Panc1 (cell line): ENCODE measurements around the gene BTBD2. TPM values are rescaled to one million over a fixed set of nuclear protein-coding genes. Genes with fewer than 3 reads are reported as not detected.

ENCODE experiments used
- ATAC-seq: fragments of 200-7000 bp; cut with Tn5 transposase; 2 replicates; pipeline ENCODE4 v1.9.1; 2020; ENCODE audit warnings: mild to moderate bottlenecking, moderate library complexity
- BruUV-seq: library from RNA; stranded (reverse); fragments of 400-500 nt; replicated peaks from 2 replicates; lab custom pipeline; 2021; lab: Mats Ljungman, UMichigan
- CTCF ChIA-PET: fragments of 300-600 bp; sonication (Branson Sonifier 250); formaldehyde crosslinking; loops from one replicate; lab custom pipeline; 2022; ENCODE audit warnings: antibody characterized with exemption; lab: Charles Lee
- POLR2A ChIA-PET: fragments of 300-600 bp; sonication (Branson Sonifier 250); formaldehyde crosslinking; loops from one replicate; lab custom pipeline; 2022; ENCODE audit warnings: antibody characterized with exemption; lab: Charles Lee
- DNase-seq: peaks from one replicate; pipeline ENCODE4 v3.0.0-alpha.2; 2010; ENCODE audit warnings: low read depth, low spot score
- H3K27ac ChIP-seq: 2 replicates; pipeline ENCODE4 v1.5.1; 2011; ENCODE audit warnings: mild to moderate bottlenecking, low read length, inconsistent platforms
- H3K27me3 ChIP-seq: fragments of 200-500 bp; sonication (Bioruptor generic); 2 replicates; pipeline ENCODE4 v1.6.0; 2014; ENCODE audit warnings: low read length, inconsistent platforms; ENCODE audit not compliant: control insufficient read depth, insufficient read depth
- H3K36me3 ChIP-seq: fragments of 200-500 bp; sonication (Bioruptor generic); 2 replicates; pipeline ENCODE4 v1.5.1; 2014; ENCODE audit warnings: inconsistent platforms, mild to moderate bottlenecking, low read length, moderate library complexity; ENCODE audit not compliant: control insufficient read depth, insufficient read depth
- H3K4me1 ChIP-seq: 2 replicates; pipeline ENCODE4 v1.5.1; 2011; ENCODE audit warnings: inconsistent platforms, mild to moderate bottlenecking, low read length, moderate library complexity; ENCODE audit not compliant: control insufficient read depth, insufficient read depth
- H3K4me3 ChIP-seq, 2 experiments: 2 replicates each; pipeline ENCODE4 v1.5.1; 2011 to 2012; ENCODE audit warnings: low read depth in 2 of 2, low read length in 2 of 2, mild to moderate bottlenecking in 2 of 2, inconsistent platforms in 1 of 2, moderate library complexity in 1 of 2
- H3K9me3 ChIP-seq: fragments of 200-500 bp; sonication (Bioruptor generic); 2 replicates; pipeline ENCODE4 v1.5.1; 2014; ENCODE audit warnings: low read depth, mild to moderate bottlenecking, inconsistent platforms, low read length, moderate library complexity; ENCODE audit not compliant: control insufficient read depth, insufficient read depth
- POLR2AphosphoS5 ChIP-seq: IDR thresholded peaks from 2 replicates; pipeline ENCODE4 v1.6.1; 2012; ENCODE audit warnings: mild to moderate bottlenecking, low read depth, low read length, moderate library complexity
- SIN3A ChIP-seq: IDR thresholded peaks from 2 replicates; pipeline ENCODE4 v1.6.1; 2012; ENCODE audit warnings: low read depth, mild to moderate bottlenecking, low read length, moderate library complexity, borderline replicate concordance; ENCODE audit not compliant: insufficient read depth
- TCF7L2 ChIP-seq: IDR thresholded peaks from 2 replicates; pipeline ENCODE4 v1.6.1; 2011; ENCODE audit warnings: mild to moderate bottlenecking, low read depth, low read length, inconsistent platforms
- in situ Hi-C: cut with HindIII; loops from 2 replicates; pipeline ENCODE4 v1.10.0; 2016; ENCODE audit warnings: low sequenced_read_pairs, low pct_unique_long_range_greater_than_20kb
- intact Hi-C: fragments of 100-400 bp; cut with micrococcal nuclease; formaldehyde crosslinking; loops from one replicate; pipeline ENCODE4 v1.10.0; 2022; ENCODE audit not compliant: unreplicated experiment
- total RNA-seq: library from RNA; stranded (reverse); gene quantifications from one replicate; pipeline ENCODE4 v1.2.1, GENCODE V29; 2021; ENCODE audit not compliant: unreplicated experiment
- TF ChIP-seq, protein P1 (sequence below): fragments of 450-650 bp; IDR thresholded peaks from 2 replicates; pipeline ENCODE4 v1.5.1; 2017; ENCODE audit warnings: mild to moderate bottlenecking
- TF ChIP-seq, protein P2 (sequence below), 2 experiments: IDR thresholded peaks; 2 replicates each; pipeline ENCODE4 v1.6.1; 2011 to 2012; ENCODE audit warnings: low read depth in 2 of 2, control low read depth in 1 of 2, low read length in 1 of 2, mild to moderate bottlenecking in 1 of 2, moderate library complexity in 1 of 2; ENCODE audit not compliant: insufficient read depth in 1 of 2

The BTBD2 gene
- total RNA-seq, 1 experiment from 2014 or later = 59.6 TPM

DNA sequence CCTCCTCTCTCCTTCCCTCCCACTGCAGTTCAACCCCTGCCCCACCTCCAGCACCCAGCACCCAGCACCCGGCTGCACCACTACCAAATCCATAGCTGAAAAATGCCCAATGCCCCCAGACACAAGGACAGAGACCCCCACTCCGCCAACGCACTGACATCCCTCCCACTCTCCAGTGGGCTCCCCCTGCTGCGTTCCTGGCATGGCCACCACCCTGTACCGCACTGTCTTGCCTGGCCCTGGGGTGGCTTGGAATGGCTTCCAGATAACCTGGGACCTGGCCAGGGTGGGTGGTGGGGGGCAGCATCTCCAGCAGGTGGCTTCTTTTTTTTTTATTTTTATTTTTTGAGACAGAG is 41.3 kb upstream of the BTBD2 start:
- peak overlapping the region; percentile 88; the same call in 1 of the 2 replicates for H3K27ac ChIP-seq
- CTCF ChIA-PET = interaction anchor here (0.6 kb wide), 1 partner anchor 336 kb away, joined by 3 read pairs; no protein-coding TSS in a partner anchor

DNA sequence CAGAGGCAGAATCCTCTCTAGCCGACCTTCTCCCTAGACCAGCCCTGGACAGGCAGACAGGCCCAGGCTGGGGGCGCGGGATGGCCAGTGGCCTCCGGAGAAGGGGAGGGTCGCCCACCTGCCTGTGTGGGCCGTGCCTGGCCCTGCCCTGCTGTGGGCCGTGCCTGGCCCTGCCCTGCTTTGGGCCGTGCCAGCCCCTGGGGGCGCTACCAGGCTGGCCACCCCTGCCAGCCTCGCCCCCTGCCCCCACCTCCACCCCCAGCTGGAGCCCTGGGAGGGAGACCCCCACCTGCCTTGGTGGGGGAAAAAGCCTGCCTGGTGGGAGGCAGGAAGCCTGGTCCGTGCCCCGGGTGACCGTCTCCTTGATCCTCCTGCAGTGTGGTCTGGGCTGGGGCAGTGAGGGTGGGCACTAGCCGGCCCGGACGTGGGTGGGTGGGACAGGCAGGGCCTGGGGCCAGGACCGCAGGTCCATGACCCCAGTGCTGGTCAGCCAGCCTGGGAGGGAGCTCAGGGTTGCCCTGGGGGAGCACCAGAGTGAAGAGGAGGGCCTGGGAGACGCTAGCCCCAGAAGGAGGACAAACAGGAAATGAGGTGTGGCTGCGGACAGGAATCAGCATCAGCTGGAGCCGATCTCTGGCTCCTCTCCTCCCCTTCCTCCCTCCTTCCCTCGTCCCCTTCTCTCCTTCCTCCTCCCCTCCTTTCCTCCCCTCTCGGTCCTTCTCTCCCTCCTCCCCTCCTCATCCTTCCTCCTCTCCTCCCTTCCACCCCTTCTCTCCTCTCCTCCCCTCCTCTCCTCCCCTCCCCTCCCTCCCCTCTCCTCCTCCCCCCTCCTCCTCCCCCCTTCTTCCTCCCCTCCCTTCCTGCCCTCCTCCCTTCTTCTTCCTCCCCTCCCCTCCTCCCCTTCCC is 40.7 kb upstream of the BTBD2 start:
- no peaks in the 10 kb centered on the region for H3K27me3 ChIP-seq
- H3K36me3 ChIP-seq = no peaks in the 10 kb centered on the region
- ATAC-seq = peak; percentile 19
- CTCF ChIA-PET = interaction anchor here (0.6 kb wide), 1 partner anchor 336 kb away, joined by 3 read pairs; no protein-coding TSS in a partner anchor
- H3K9me3 ChIP-seq = no peaks in the 10 kb centered on the region
- TF ChIP-seq, protein P1, sequence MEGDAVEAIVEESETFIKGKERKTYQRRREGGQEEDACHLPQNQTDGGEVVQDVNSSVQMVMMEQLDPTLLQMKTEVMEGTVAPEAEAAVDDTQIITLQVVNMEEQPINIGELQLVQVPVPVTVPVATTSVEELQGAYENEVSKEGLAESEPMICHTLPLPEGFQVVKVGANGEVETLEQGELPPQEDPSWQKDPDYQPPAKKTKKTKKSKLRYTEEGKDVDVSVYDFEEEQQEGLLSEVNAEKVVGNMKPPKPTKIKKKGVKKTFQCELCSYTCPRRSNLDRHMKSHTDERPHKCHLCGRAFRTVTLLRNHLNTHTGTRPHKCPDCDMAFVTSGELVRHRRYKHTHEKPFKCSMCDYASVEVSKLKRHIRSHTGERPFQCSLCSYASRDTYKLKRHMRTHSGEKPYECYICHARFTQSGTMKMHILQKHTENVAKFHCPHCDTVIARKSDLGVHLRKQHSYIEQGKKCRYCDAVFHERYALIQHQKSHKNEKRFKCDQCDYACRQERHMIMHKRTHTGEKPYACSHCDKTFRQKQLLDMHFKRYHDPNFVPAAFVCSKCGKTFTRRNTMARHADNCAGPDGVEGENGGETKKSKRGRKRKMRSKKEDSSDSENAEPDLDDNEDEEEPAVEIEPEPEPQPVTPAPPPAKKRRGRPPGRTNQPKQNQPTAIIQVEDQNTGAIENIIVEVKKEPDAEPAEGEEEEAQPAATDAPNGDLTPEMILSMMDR = no peak; the same call in 1 of the 2 replicates
- TF ChIP-seq TCF7L2 = no peak
- TF ChIP-seq SIN3A = no peak
- no peak for TF ChIP-seq POLR2AphosphoS5
- TF ChIP-seq, protein P2, sequence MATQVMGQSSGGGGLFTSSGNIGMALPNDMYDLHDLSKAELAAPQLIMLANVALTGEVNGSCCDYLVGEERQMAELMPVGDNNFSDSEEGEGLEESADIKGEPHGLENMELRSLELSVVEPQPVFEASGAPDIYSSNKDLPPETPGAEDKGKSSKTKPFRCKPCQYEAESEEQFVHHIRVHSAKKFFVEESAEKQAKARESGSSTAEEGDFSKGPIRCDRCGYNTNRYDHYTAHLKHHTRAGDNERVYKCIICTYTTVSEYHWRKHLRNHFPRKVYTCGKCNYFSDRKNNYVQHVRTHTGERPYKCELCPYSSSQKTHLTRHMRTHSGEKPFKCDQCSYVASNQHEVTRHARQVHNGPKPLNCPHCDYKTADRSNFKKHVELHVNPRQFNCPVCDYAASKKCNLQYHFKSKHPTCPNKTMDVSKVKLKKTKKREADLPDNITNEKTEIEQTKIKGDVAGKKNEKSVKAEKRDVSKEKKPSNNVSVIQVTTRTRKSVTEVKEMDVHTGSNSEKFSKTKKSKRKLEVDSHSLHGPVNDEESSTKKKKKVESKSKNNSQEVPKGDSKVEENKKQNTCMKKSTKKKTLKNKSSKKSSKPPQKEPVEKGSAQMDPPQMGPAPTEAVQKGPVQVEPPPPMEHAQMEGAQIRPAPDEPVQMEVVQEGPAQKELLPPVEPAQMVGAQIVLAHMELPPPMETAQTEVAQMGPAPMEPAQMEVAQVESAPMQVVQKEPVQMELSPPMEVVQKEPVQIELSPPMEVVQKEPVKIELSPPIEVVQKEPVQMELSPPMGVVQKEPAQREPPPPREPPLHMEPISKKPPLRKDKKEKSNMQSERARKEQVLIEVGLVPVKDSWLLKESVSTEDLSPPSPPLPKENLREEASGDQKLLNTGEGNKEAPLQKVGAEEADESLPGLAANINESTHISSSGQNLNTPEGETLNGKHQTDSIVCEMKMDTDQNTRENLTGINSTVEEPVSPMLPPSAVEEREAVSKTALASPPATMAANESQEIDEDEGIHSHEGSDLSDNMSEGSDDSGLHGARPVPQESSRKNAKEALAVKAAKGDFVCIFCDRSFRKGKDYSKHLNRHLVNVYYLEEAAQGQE (IDR thresholded peaks at IDR 0.05; ENCODE audit: insufficient read depth in 1 of 2, low read depth in 2 of 2, low read length in 1 of 2) = no peak
- peaks cover 63% of the 10 kb centered on the region for H3K4me1 ChIP-seq
- no peak for DNase-seq
- in situ Hi-C loops (no loop called here), intact Hi-C loops (no loop called here)
- H3K27ac ChIP-seq = peak overlapping the region; percentile 83
- H3K4me3 ChIP-seq = no peak overlapping the region
- no TSS peak for BruUV-seq
- POLR2A ChIA-PET = interaction anchor here (0.6 kb wide), 1 partner anchor 74 kb away, joined by 10 read pairs; no protein-coding TSS in a partner anchor

More for the DNA sequence above, 41.3 kb upstream of the BTBD2 start:
- TF ChIP-seq TCF7L2 (no peak), POLR2AphosphoS5 (no peak), SIN3A (no peak)
- TF ChIP-seq, protein P2 (IDR thresholded peaks at IDR 0.05; ENCODE audit: insufficient read depth in 1 of 2, low read depth in 2 of 2, low read length in 1 of 2) = no peak
- TF ChIP-seq, protein P1 = no peak
- no peaks in the 10 kb centered on the region for H3K27me3 ChIP-seq
- POLR2A ChIA-PET = no interaction called here
- H3K9me3 ChIP-seq = no peaks in the 10 kb centered on the region
- intact Hi-C loops = no loop called here
- H3K4me1 ChIP-seq = peaks cover 59% of the 10 kb centered on the region
- no TSS peak for BruUV-seq
- no peaks in the 10 kb centered on the region for H3K36me3 ChIP-seq
- DNase-seq (no peak), ATAC-seq (no peak)
- in situ Hi-C loops = no loop called here
- H3K4me3 ChIP-seq = no peak overlapping the region
